K562 (cell line): ENCODE data around the gene TMEM61. TPM values are rescaled to one million over a fixed set of nuclear protein-coding genes. Genes with fewer than 3 reads are reported as not detected.

Experiments used
- ATAC-seq: fragments of 200-7000 bp; cut with Tn5 transposase; 3 replicates; pipeline ENCODE4 v1.9.1; 2020; ENCODE audit warnings: moderate library complexity
- BruUV-seq: library from RNA; stranded (reverse); fragments of 400-500 nt; replicated peaks from 2 replicates; lab custom pipeline; 2021; lab: Mats Ljungman, UMichigan
- CTCF ChIA-PET: fragments of 300-600 bp; formaldehyde crosslinking; extraction: SDS; loops from one replicate; lab custom pipeline; 2021; ENCODE audit warnings: low intra/inter-chr PET ratio; lab: Yijun Ruan, JAX
- POLR2A ChIA-PET: fragments of 300-600, 350-650 bp; sonication (Branson Sonifier 250); formaldehyde crosslinking; extraction: SDS; loops from one replicate; lab custom pipeline; 2021; ENCODE audit warnings: antibody characterized with exemption, inconsistent platforms; lab: Yijun Ruan, JAX
- DNase-seq, 4 experiments: peaks; one replicate each; pipeline versions ENCODE4 v3.0.0 to v3.0.0-alpha.2; 2011 to 2018; ENCODE audit warnings: low spot score in 3 of 4, mixed read lengths in 3 of 4; ENCODE audit errors: extremely low read depth in 1 of 4
- FAIRE-seq: peaks from 2 replicates; lab custom pipeline; 2011; peaks lifted over from hg19 to GRCh38; lab: Jason Lieb, UNC
- H2AFZ ChIP-seq: 2 replicates; pipeline ENCODE4 v1.6.0; 2011; ENCODE audit warnings: low read depth, low read length, control low read depth, inconsistent platforms
- H3K27ac ChIP-seq: fragments of 200-600 bp; 3 replicates; pipeline ENCODE4 v1.8.0; 2011; ENCODE audit warnings: low read depth, mild to moderate bottlenecking, control low read depth, inconsistent platforms, low read length, moderate library complexity, mixed read lengths; ENCODE audit errors: extremely low read depth
- H3K27me3 ChIP-seq, 2 experiments: fragments of 300-600 bp in 1 of 2; 2 replicates in 1 of 2; 3 replicates in 1 of 2; pipeline versions ENCODE4 v1.6.0 to v1.8.0; 2011; ENCODE audit warnings: inconsistent platforms in 2 of 2, low read length in 2 of 2, mild to moderate bottlenecking in 1 of 2, mixed read lengths in 1 of 2, moderate library complexity in 1 of 2; ENCODE audit not compliant: control insufficient read depth in 2 of 2, insufficient read depth in 2 of 2
- H3K36me3 ChIP-seq: fragments of 300-600 bp; 3 replicates; pipeline ENCODE4 v1.8.0; 2011; ENCODE audit warnings: mild to moderate bottlenecking, low read length, inconsistent platforms; ENCODE audit not compliant: control insufficient read depth, insufficient read depth
- H3K4me1 ChIP-seq, 2 experiments: fragments of 200-600 bp in 1 of 2; replicated peaks in 1 of 2; 2 replicates in 1 of 2; 3 replicates in 1 of 2; pipeline versions ENCODE4 v1.5.1 to v1.8.0; 2011; ENCODE audit warnings: inconsistent platforms in 2 of 2, low read length in 2 of 2, mild to moderate bottlenecking in 1 of 2, mixed read lengths in 1 of 2, moderate library complexity in 1 of 2; ENCODE audit not compliant: control insufficient read depth in 2 of 2, insufficient read depth in 2 of 2
- H3K4me2 ChIP-seq: 2 replicates; pipeline ENCODE4 v1.6.1; 2011; ENCODE audit warnings: low read length, control low read depth, inconsistent platforms, mixed read lengths; ENCODE audit not compliant: insufficient read depth
- H3K4me3 ChIP-seq: fragments of 200-600 bp; sonication (generic), shearing (Covaris generic); 2 replicates; pipeline ENCODE4 v1.5.1; 2016; ENCODE audit warnings: control low read depth, inconsistent platforms
- H3K79me2 ChIP-seq: fragments of 200-600 bp; 3 replicates; pipeline ENCODE4 v1.8.0; 2011; ENCODE audit warnings: low read length, inconsistent platforms; ENCODE audit not compliant: control insufficient read depth, insufficient read depth
- H3K9ac ChIP-seq, 2 experiments: 2 replicates each; pipeline versions ENCODE4 v1.6.0 to v1.6.1; 2011; ENCODE audit warnings: low read depth in 2 of 2, low read length in 2 of 2, control low read depth in 1 of 2, inconsistent platforms in 1 of 2, mild to moderate bottlenecking in 1 of 2, mixed read lengths in 1 of 2; ENCODE audit not compliant: insufficient read depth in 1 of 2
- H3K9me1 ChIP-seq: one replicate; pipeline ENCODE4 v1.6.0; 2011; ENCODE audit warnings: inconsistent platforms, mild to moderate bottlenecking, low read length, moderate library complexity; ENCODE audit not compliant: control insufficient read depth, insufficient read depth
- H3K9me3 ChIP-seq: replicated peaks from 2 replicates; pipeline ENCODE4 v1.5.1; 2011; ENCODE audit warnings: low read depth, low read length, inconsistent platforms; ENCODE audit not compliant: control insufficient read depth, insufficient read depth
- H4K20me1 ChIP-seq: replicated peaks from 2 replicates; pipeline ENCODE4 v1.6.1; 2011; ENCODE audit warnings: low read length, inconsistent platforms, mixed read lengths; ENCODE audit not compliant: control insufficient read depth, insufficient read depth
- BRF1 ChIP-seq: IDR thresholded peaks from 3 replicates; pipeline ENCODE4 v1.6.1; 2011; ENCODE audit warnings: borderline replicate concordance, mild to moderate bottlenecking; ENCODE audit not compliant: insufficient read length; ENCODE audit errors: extremely low read depth
- GABPB1 ChIP-seq: sonication (generic); formaldehyde crosslinking; IDR thresholded peaks from 2 replicates; pipeline ENCODE4 v1.8.0; 2022; ENCODE audit warnings: mild to moderate bottlenecking, missing genetic modification reagents
- GABPB2 ChIP-seq: fragments of 250-450 bp; sonication (Bioruptor Pico); conservative IDR thresholded peaks from 2 replicates; pipeline ENCODE4 v1.5.1; 2021; ENCODE audit warnings: mild to moderate bottlenecking
- HNRNPLL ChIP-seq: fragments of 200-400 bp; formaldehyde crosslinking; IDR thresholded peaks from 2 replicates; pipeline ENCODE4 v1.6.1; 2017; ENCODE audit warnings: low read length, low read depth, mild to moderate bottlenecking; ENCODE audit not compliant: poor library complexity, severe bottlenecking
- MYBL2 ChIP-seq, 2 experiments: fragments of 450-650 bp in 1 of 2; sonication (generic) in 1 of 2; formaldehyde crosslinking in 1 of 2; IDR thresholded peaks; 2 replicates each; pipeline versions ENCODE4 v1.6.1 to v1.8.1; 2017 to 2022; ENCODE audit warnings: borderline replicate concordance in 1 of 2, inconsistent platforms in 1 of 2, low read depth in 1 of 2, mild to moderate bottlenecking in 1 of 2, missing genetic modification reagents in 1 of 2, moderate library complexity in 1 of 2
- NONO ChIP-seq, 2 experiments: fragments of 200-400 bp in 1 of 2; fragments of 450-650 bp in 1 of 2; formaldehyde crosslinking in 1 of 2; IDR thresholded peaks; 2 replicates each; pipeline ENCODE4 v1.6.1; 2017; ENCODE audit warnings: low read depth in 2 of 2, mild to moderate bottlenecking in 2 of 2, moderate library complexity in 2 of 2, low read length in 1 of 2
- NR1H2 ChIP-seq: sonication (generic); formaldehyde crosslinking; IDR thresholded peaks from 2 replicates; pipeline ENCODE4 v1.4.0; 2020; ENCODE audit warnings: mild to moderate bottlenecking, missing genetic modification reagents
- PCBP2 ChIP-seq: fragments of 200-400 bp; formaldehyde crosslinking; IDR thresholded peaks from 2 replicates; pipeline ENCODE4 v1.6.1; 2018; ENCODE audit warnings: low read length, low read depth, mild to moderate bottlenecking, moderate library complexity; ENCODE audit not compliant: poor library complexity, severe bottlenecking
- TAF7 ChIP-seq: fragments of 450-650 bp; IDR thresholded peaks from 2 replicates; pipeline ENCODE4 v1.6.1; 2016; ENCODE audit warnings: missing genetic modification characterization, missing compliant biosample characterization
- ZFPM2 ChIP-seq: fragments of 250-450 bp; sonication (Bioruptor Pico); IDR thresholded peaks from 2 replicates; pipeline ENCODE4 v1.5.1; 2022; ENCODE audit warnings: mild to moderate bottlenecking
- ZNF12 ChIP-seq: sonication (generic); formaldehyde crosslinking; IDR thresholded peaks from 2 replicates; pipeline ENCODE4 v1.4.0; 2020; ENCODE audit warnings: mild to moderate bottlenecking, missing genetic modification reagents
- ZNF324 ChIP-seq: fragments of 250-450 bp; sonication (Bioruptor Pico); IDR thresholded peaks from 2 replicates; pipeline ENCODE4 v1.4.0; 2020; ENCODE audit warnings: mild to moderate bottlenecking
- ZNF398 ChIP-seq: fragments of 250-450 bp; sonication (Bioruptor Pico); IDR thresholded peaks from 2 replicates; pipeline ENCODE4 v1.8.0; 2021; ENCODE audit warnings: moderate library complexity, mild to moderate bottlenecking, inconsistent platforms
- ZNF518B ChIP-seq: fragments of 250-450 bp; sonication (Bioruptor Pico); IDR thresholded peaks from 2 replicates; pipeline ENCODE4 v1.5.0; 2021; ENCODE audit warnings: mild to moderate bottlenecking, moderate library complexity
- WGBS: fragments of 100-300 bp; shearing (Covaris generic); methylation state at CpG from one replicate; pipeline ENCODE4 v1.1.6; 2016; ENCODE audit warnings: low coverage, mixed read lengths; ENCODE audit not compliant: insufficient coverage; ENCODE audit errors: missing lambda C conversion rate; 5-methylcytosine and 5-hydroxymethylcytosine counted together
- in situ Hi-C: fragments of 300-500 bp; cut with MboI; formaldehyde crosslinking; loops from 4 replicates; pipeline ENCODE4 v1.15.0; 2018; ENCODE audit warnings: inconsistent platforms, mixed read lengths
- intact Hi-C: fragments of 100-400 bp; cut with micrococcal nuclease; formaldehyde crosslinking; loops from 2 replicates; pipeline ENCODE4 v1.14.2; 2022
- polyA plus RNA-seq, 8 experiments: library from polyadenylated mRNA; depleted of rRNA in 4 of 8; stranded (reverse) in 5 of 8; unstranded in 3 of 8; fragments of >200 nt; fragmentation: Nextera tagmentation in 2 of 8; fragmentation: Illumina TruSeq in 1 of 8; extraction: Ambion mirVana in 2 of 8; extraction: Trizol in 1 of 8; gene quantifications; 2 replicates each; pipeline versions ENCODE4 v1.2.1 to v1.2.3, GENCODE V29; 2011 to 2014; ENCODE audit warnings: inconsistent platforms in 1 of 8, missing spikeins in 1 of 8
- total RNA-seq, 7 experiments: library from RNA; depleted of rRNA in 6 of 7; stranded (reverse); fragments of >200 nt in 6 of 7; fragmentation: Illumina TruSeq in 2 of 7; extraction: Trizol in 2 of 7; gene quantifications; 2 replicates each; pipeline versions ENCODE4 v1.2.1 to v1.2.3, GENCODE V29; 2011 to 2021; ENCODE audit warnings: low replicate concordance in 1 of 7

The TMEM61 gene
- total and polyA plus RNA-seq, 9 of the 15 experiments (the other 6 are each of a cell fraction or from before 2014, with no cell fraction given) = not detected

- in situ Hi-C loops (loop anchor here (5.0 to 10.0 kb wide), 2 partner anchors 39 to 306 kb away; no protein-coding TSS in a partner anchor), intact Hi-C loops (loop anchor here (10.0 kb wide), 1 partner anchor 316 kb away; no protein-coding TSS in a partner anchor)
- DNase-seq (no peak), ATAC-seq (no peak), FAIRE-seq (no peak)
- no peak overlapping the region for H3K27ac ChIP-seq
- no peaks in the 10 kb centered on the region for H3K79me2 ChIP-seq
- H3K9me3 ChIP-seq = no peaks in the 10 kb centered on the region; the same call in 1 of the 2 replicates
- peaks cover 10% of the 10 kb centered on the region for H4K20me1 ChIP-seq
- no peak overlapping the region; a peak in 1 of 4 replicates for H3K9ac ChIP-seq
- TF ChIP-seq ZNF324 (CRISPR knock-in tag) (no peak), HNRNPLL (no peak), NR1H2 (no peak), ZNF12 (no peak), GABPB1 (CRISPR knock-in tag) (no peak), ZNF398 (CRISPR knock-in tag) (no peak), TAF7 (tag) (no peak), GABPB2 (CRISPR knock-in tag) (no peak), MYBL2 (IDR thresholded peaks at IDR 0.05; ENCODE audit: low read depth) (no peak), MYBL2 (CRISPR knock-in tag; IDR thresholded peaks at IDR 0.05; ENCODE audit: borderline replicate concordance) (no peak), PCBP2 (no peak), NONO (IDR thresholded peaks at IDR 0.05; ENCODE audit: low read depth in 2 of 2, low read length in 1 of 2) (no peak), BRF1 (no peak), ZFPM2 (CRISPR knock-in tag) (no peak), ZNF518B (no peak)
- ChIA-PET CTCF (no interaction called here), POLR2A (interaction anchor here (1.0 kb wide), 1 partner anchor 19 kb away, joined by 3 read pairs; no protein-coding TSS in a partner anchor)
- 0% methylated on average over 3 of the region's 4 CpGs for WGBS
- BruUV-seq = no TSS peak
- no peaks in the 10 kb centered on the region for H3K9me1 ChIP-seq
- no peaks in the 10 kb centered on the region for H3K36me3 ChIP-seq
- peaks cover 29 to 80% of the 10 kb centered on the region in 2 experiments; a peak in 4 of 5 replicates for H3K27me3 ChIP-seq
- no peak overlapping the region for H3K4me2 ChIP-seq
- peaks cover 0 to 12% of the 10 kb centered on the region in 2 experiments; a peak in 2 of 5 replicates for H3K4me1 ChIP-seq
- no peak overlapping the region for H2AFZ ChIP-seq
- no peak overlapping the region for H3K4me3 ChIP-seq
These were observed 10.5 kb downstream of the TMEM61 start for GRCh38 chr1:54990916-54991315.
